Kidney (tissue), 14 donors: Measurements from ENCODE around the gene CST8. TPM values are rescaled to one million over a fixed set of nuclear protein-coding genes. Genes with fewer than 3 reads are reported as not detected.

ENCODE experiments used
- DNase-seq, 5 donors: peaks; one replicate each; pipeline ENCODE4 v3.0.0-alpha.2; 2013 to 2020
- FAIRE-seq: peaks from 2 replicates; lab custom pipeline; 2012; peaks lifted over from hg19 to GRCh38; lab: Jason Lieb, UNC
- H3K27ac ChIP-seq, 2 donors: one replicate each; pipeline ENCODE4 v1.7.0; 2013; ENCODE audit warnings: low read depth in 2 of 2, low read length in 2 of 2, inconsistent platforms in 1 of 2
- H3K27me3 ChIP-seq: one replicate; pipeline ENCODE4 v1.7.1; 2013; ENCODE audit warnings: low read length, inconsistent platforms; ENCODE audit not compliant: control insufficient read depth, insufficient read depth
- H3K36me3 ChIP-seq, 3 donors: one replicate each; pipeline versions ENCODE4 v1.7.0 to v1.7.1; 2013; ENCODE audit warnings: low read length in 3 of 3, control low read depth in 1 of 3, inconsistent platforms in 1 of 3; ENCODE audit not compliant: insufficient read depth in 3 of 3, control insufficient read depth in 2 of 3
- H3K4me1 ChIP-seq, 3 donors: one replicate each; pipeline versions ENCODE4 v1.7.0 to v1.7.1; 2013; ENCODE audit warnings: low read length in 3 of 3, inconsistent platforms in 1 of 3, low read depth in 1 of 3; ENCODE audit not compliant: control insufficient read depth in 2 of 3, insufficient read depth in 2 of 3
- H3K4me3 ChIP-seq, 3 donors: one replicate each; pipeline versions ENCODE4 v1.7.0 to v1.8.1; 2013; ENCODE audit warnings: low read length in 3 of 3, control low read depth in 1 of 3, inconsistent platforms in 1 of 3
- H3K9ac ChIP-seq, 3 donors: one replicate each; pipeline versions ENCODE4 v1.7.0 to v1.7.1; 2013; ENCODE audit warnings: low read length in 3 of 3, control low read depth in 1 of 3, inconsistent platforms in 1 of 3
- H3K9me3 ChIP-seq, 3 donors: one replicate each; pipeline versions ENCODE4 v1.7.0 to v1.7.1; 2013; ENCODE audit warnings: low read length in 3 of 3, control low read depth in 1 of 3, inconsistent platforms in 1 of 3; ENCODE audit not compliant: control insufficient read depth in 2 of 3, insufficient read depth in 1 of 3
- intact Hi-C: fragments of 100-400 bp; cut with DNase I; formaldehyde crosslinking; loops from one replicate; pipeline ENCODE4 v1.11.1; 2022
- polyA plus RNA-seq: library from polyadenylated mRNA; stranded (reverse); fragments of 350-450 nt; fragmentation: Illumina TruSeq; extraction: RNeasy Lipid Tissue Mini Kit (QIAGEN cat#74804); gene quantifications from one replicate; pipeline ENCODE4 v1.2.3, GENCODE V29; 2014; ENCODE audit warnings: low read depth, low replicate concordance; ENCODE audit not compliant: insufficient read depth
- total RNA-seq: library from RNA; stranded (reverse); fragmentation: NEBNext Ultra II Directional; extraction: Animal tissue kit (Norgen Biotek cat#: 25700); gene quantifications from one replicate; pipeline ENCODE4 v1.2.1, GENCODE V29; 2021
- TF ChIP-seq, protein P1 (sequence below): IDR thresholded peaks from 3 replicates; pipeline ENCODE4 v1.5.1; 2012; ENCODE audit warnings: mild to moderate bottlenecking, moderate library complexity, borderline replicate concordance; ENCODE audit not compliant: insufficient read depth; ENCODE audit errors: extremely low read depth
- donor health status: control.
- donor health status: control.
- donor health status: control.
- donor health status: control.
- donor health status: control.
- donor health status: DM: yes; HTN: yes; CAD: no.
- donor health status: Normal renal cell carcinoma (clear cell type).

CST8 gene
- total and polyA plus RNA-seq, 2 donors from 2014 or later: not detected

- DNase-seq (no peak), FAIRE-seq (no peak)
- H3K27ac ChIP-seq: no peak overlapping the region
- H3K9ac ChIP-seq: no peak overlapping the region
- no peaks in the 10 kb centered on the region for H3K4me1 ChIP-seq
- H3K27me3 ChIP-seq: no peaks in the 10 kb centered on the region
- TF ChIP-seq, protein P1, sequence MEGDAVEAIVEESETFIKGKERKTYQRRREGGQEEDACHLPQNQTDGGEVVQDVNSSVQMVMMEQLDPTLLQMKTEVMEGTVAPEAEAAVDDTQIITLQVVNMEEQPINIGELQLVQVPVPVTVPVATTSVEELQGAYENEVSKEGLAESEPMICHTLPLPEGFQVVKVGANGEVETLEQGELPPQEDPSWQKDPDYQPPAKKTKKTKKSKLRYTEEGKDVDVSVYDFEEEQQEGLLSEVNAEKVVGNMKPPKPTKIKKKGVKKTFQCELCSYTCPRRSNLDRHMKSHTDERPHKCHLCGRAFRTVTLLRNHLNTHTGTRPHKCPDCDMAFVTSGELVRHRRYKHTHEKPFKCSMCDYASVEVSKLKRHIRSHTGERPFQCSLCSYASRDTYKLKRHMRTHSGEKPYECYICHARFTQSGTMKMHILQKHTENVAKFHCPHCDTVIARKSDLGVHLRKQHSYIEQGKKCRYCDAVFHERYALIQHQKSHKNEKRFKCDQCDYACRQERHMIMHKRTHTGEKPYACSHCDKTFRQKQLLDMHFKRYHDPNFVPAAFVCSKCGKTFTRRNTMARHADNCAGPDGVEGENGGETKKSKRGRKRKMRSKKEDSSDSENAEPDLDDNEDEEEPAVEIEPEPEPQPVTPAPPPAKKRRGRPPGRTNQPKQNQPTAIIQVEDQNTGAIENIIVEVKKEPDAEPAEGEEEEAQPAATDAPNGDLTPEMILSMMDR: no peak
- intact Hi-C loops: no loop called here
- H3K36me3 ChIP-seq: no peaks in the 10 kb centered on the region
- no peak overlapping the region for H3K4me3 ChIP-seq
- H3K9me3 ChIP-seq: peaks cover 0 to 4% (median 0%) of the 10 kb centered on the region in 3 donors
Measured at GRCh38 chr20:23453549-23454543, 37.1 kb upstream of the CST8 start.

GRCh38 chr20:23454816-23455215, 36.1 kb upstream of the CST8 start:
- peaks cover 0 to 4% (median 0%) of the 10 kb centered on the region in 3 donors for H3K9me3 ChIP-seq
- no peak overlapping the region for H3K27ac ChIP-seq
- DNase-seq: no peak
- no peak overlapping the region for H3K9ac ChIP-seq
- no peaks in the 10 kb centered on the region for H3K4me1 ChIP-seq
- intact Hi-C loops: no loop called here
- H3K27me3 ChIP-seq: no peaks in the 10 kb centered on the region
- TF ChIP-seq, protein P1: no peak
- H3K36me3 ChIP-seq: no peaks in the 10 kb centered on the region
- H3K4me3 ChIP-seq: no peak overlapping the region
- FAIRE-seq: no peak

- FAIRE-seq (no peak), DNase-seq (no peak)
- Histone ChIP-seq H3K4me1 (no peaks in the 10 kb centered on the region), H3K9me3 (peaks cover 0 to 4% (median 0%) of the 10 kb centered on the region in 3 donors), H3K27ac (no peak overlapping the region), H3K27me3 (no peaks in the 10 kb centered on the region), H3K36me3 (no peaks in the 10 kb centered on the region), H3K9ac (no peak overlapping the region), H3K4me3 (no peak overlapping the region)
- TF ChIP-seq, protein P1: no peak
- intact Hi-C loops: no loop called here
Measured at GRCh38 chr20:23455639-23456038, 35.3 kb upstream of the CST8 start.
